ENCODE measurements around the gene SFXN5. TPM values are rescaled to one million over a fixed set of nuclear protein-coding genes. Genes with fewer than 3 reads are reported as not detected.

The SFXN5 gene
- total RNA-seq, 1 donor from 2014 or later, result 10.3 TPM

GRCh38 chr2:72959995-72960981 is 111.2 kb downstream of the SFXN5 start:
- intact Hi-C loops (cut with micrococcal nuclease), result no loop called here

GRCh38 chr2:72959554-72959953 is 112.0 kb downstream of the SFXN5 start:
- intact Hi-C loops (cut with micrococcal nuclease), result no loop called here

GRCh38 chr2:72958542-72959385 is 112.7 kb downstream of the SFXN5 start:
- intact Hi-C loops (cut with micrococcal nuclease), result no loop called here

GRCh38 chr2:72956936-72957335 is 114.6 kb downstream of the SFXN5 start:
- intact Hi-C loops (cut with micrococcal nuclease), result no loop called here

GRCh38 chr2:72956050-72956395 is 115.5 kb downstream of the SFXN5 start:
- intact Hi-C loops (cut with micrococcal nuclease), result no loop called here

- intact Hi-C loops (cut with micrococcal nuclease), result loop anchor here (2.0 kb wide), 2 partner anchors 115 to 155 kb away; partner anchors contain the start of gene SFXN5
Observed at GRCh38 chr2:72955228-72956049, 116.1 kb downstream of the SFXN5 start.

GRCh38 chr2:72954376-72955227 is 116.9 kb downstream of the SFXN5 start:
- intact Hi-C loops (cut with micrococcal nuclease), result loop anchor here (1.0 to 2.0 kb wide), 3 partner anchors 19 to 156 kb away; partner anchors contain the start of gene SFXN5

- intact Hi-C loops (cut with micrococcal nuclease), result loop anchor here (1.0 to 2.0 kb wide), 3 partner anchors 19 to 157 kb away; partner anchors contain the start of gene SFXN5
Observed at GRCh38 chr2:72953976-72954375, 117.5 kb downstream of the SFXN5 start.

- intact Hi-C loops (cut with micrococcal nuclease), result no loop called here
Observed at GRCh38 chr2:72953528-72953927, 118.0 kb downstream of the SFXN5 start.

- intact Hi-C loops (cut with micrococcal nuclease), result no loop called here
Observed at GRCh38 chr2:72952961-72953360, 118.6 kb downstream of the SFXN5 start.

GRCh38 chr2:72952110-72952823 is 119.2 kb downstream of the SFXN5 start:
- intact Hi-C loops (cut with micrococcal nuclease), result no loop called here

GRCh38 chr2:72951303-72952095 is 120.0 kb downstream of the SFXN5 start:
- intact Hi-C loops (cut with micrococcal nuclease), result no loop called here

GRCh38 chr2:72950558-72951255 is 120.8 kb downstream of the SFXN5 start:
- intact Hi-C loops (cut with micrococcal nuclease), result no loop called here

GRCh38 chr2:72949642-72950041 is 121.9 kb downstream of the SFXN5 start:
- intact Hi-C loops (cut with micrococcal nuclease), result no loop called here

GRCh38 chr2:72949045-72949444 is 122.5 kb downstream of the SFXN5 start:
- intact Hi-C loops (cut with micrococcal nuclease), result no loop called here

GRCh38 chr2:72947952-72948830 is 123.3 kb downstream of the SFXN5 start:
- intact Hi-C loops (cut with micrococcal nuclease), result no loop called here

- intact Hi-C loops (cut with micrococcal nuclease), result no loop called here
Observed at GRCh38 chr2:72946466-72946865, 125.0 kb downstream of the SFXN5 start.
